Peyer's patch (tissue), 4 donors: Measurements from ENCODE around the gene FABP6. TPM values are rescaled to one million over a fixed set of nuclear protein-coding genes. Genes with fewer than 3 reads are reported as not detected.
A peak's percentile ranks its signal among the peaks of the same experiment; 100 is the strongest.

Experiments
- DNase-seq, 3 donors: peaks; one replicate each; pipeline ENCODE4 v3.0.0-alpha.2; 2017 to 2019
- H3K27ac ChIP-seq, 4 donors: fragments of 200-600 bp; sonication (generic); one replicate each; pipeline ENCODE4 v1.5.1; 2016 to 2019
- H3K27me3 ChIP-seq, 2 donors: fragments of 200-600 bp; sonication (generic); one replicate each; pipeline ENCODE4 v1.5.1; 2019
- H3K36me3 ChIP-seq, 3 donors: fragments of 200-600 bp; sonication (generic); one replicate each; pipeline ENCODE4 v1.5.1; 2016 to 2019
- H3K4me1 ChIP-seq, 4 donors: fragments of 200-600 bp; sonication (generic); one replicate each; pipeline ENCODE4 v1.5.1; 2016 to 2019
- H3K4me3 ChIP-seq, 4 donors: fragments of 200-600 bp; sonication (generic); 1 replicate in 3 of 4; 2 replicates in 1 of 4; pipeline ENCODE4 v1.5.1; 2016 to 2019; ENCODE audit warnings: mild to moderate bottlenecking in 1 of 4
- H3K9me3 ChIP-seq, 4 donors: fragments of 200-600 bp; sonication (generic); one replicate each; pipeline ENCODE4 v1.5.1; 2016 to 2019; ENCODE audit warnings: mild to moderate bottlenecking in 1 of 4
- CTCF ChIP-seq, 6 experiments: fragments of 450-650 bp in 4 of 6; fragments of 200-600 bp in 2 of 6; sonication (generic) in 1 of 6; IDR thresholded peaks; one replicate each; pipeline ENCODE4 v1.5.1; 2017 to 2019; ENCODE audit warnings: antibody characterized with exemption in 6 of 6, mild to moderate bottlenecking in 3 of 6, moderate library complexity in 1 of 6
- POLR2A ChIP-seq, 2 donors: fragments of 450-650 bp; IDR thresholded peaks; one replicate each; pipeline ENCODE4 v1.5.1; 2017; ENCODE audit warnings: antibody characterized with exemption in 2 of 2, mild to moderate bottlenecking in 2 of 2, moderate library complexity in 2 of 2
- total RNA-seq, 4 donors: library from RNA; depleted of rRNA; stranded (reverse); fragments of >200 nt; gene quantifications; one replicate each; pipeline ENCODE4 v1.1.0, GENCODE V29; 2016

Gene FABP6
- total RNA-seq, 4 donors from 2014 or later: 1,180 to 6,474 (median 2,517) TPM

- DNase-seq: no peak
- Histone ChIP-seq H3K36me3 (no peaks in the 10 kb centered on the region), H3K9me3 (no peaks in the 10 kb centered on the region), H3K27ac (no peak overlapping the region), H3K27me3 (no peaks in the 10 kb centered on the region), H3K4me3 (no peak overlapping the region), H3K4me1 (peaks cover 0 to 30% (median 5%) of the 10 kb centered on the region in 4 donors)
- TF ChIP-seq POLR2A (IDR thresholded peaks at IDR 0.05) (no peak), CTCF (IDR thresholded peaks at IDR 0.05) (no peak)
Observed at GRCh38 chr5:160266044-160266443, 36.7 kb downstream of the FABP6 start.

GRCh38 chr5:160266752-160267345 lies 37.5 kb downstream of the FABP6 start:
- no peaks in the 10 kb centered on the region for H3K27me3 ChIP-seq
- H3K4me3 ChIP-seq: no peak overlapping the region
- H3K9me3 ChIP-seq: no peaks in the 10 kb centered on the region
- H3K4me1 ChIP-seq: peaks cover 0 to 27% (median under 1%) of the 10 kb centered on the region in 4 donors
- DNase-seq: no peak
- H3K27ac ChIP-seq: no peak overlapping the region
- TF ChIP-seq CTCF (IDR thresholded peaks at IDR 0.05): peak in 2 of 6 experiments; percentile 9 to 16
- no peak for TF ChIP-seq POLR2A (IDR thresholded peaks at IDR 0.05)
- no peaks in the 10 kb centered on the region for H3K36me3 ChIP-seq

- no peaks in the 10 kb centered on the region for H3K27me3 ChIP-seq
- H3K36me3 ChIP-seq: no peaks in the 10 kb centered on the region
- no peak for DNase-seq
- H3K4me1 ChIP-seq: peaks cover 0 to 14% (median 0%) of the 10 kb centered on the region in 4 donors
- H3K4me3 ChIP-seq: no peak overlapping the region
- H3K27ac ChIP-seq: peak overlapping the region in 1 of 4 donors; percentile 22
- H3K9me3 ChIP-seq: no peaks in the 10 kb centered on the region
- TF ChIP-seq POLR2A (IDR thresholded peaks at IDR 0.05) (no peak), CTCF (IDR thresholded peaks at IDR 0.05) (no peak)
Observed at GRCh38 chr5:160268121-160268520, 38.8 kb downstream of the FABP6 start.

- Histone ChIP-seq H3K27me3 (no peaks in the 10 kb centered on the region), H3K4me3 (no peak overlapping the region), H3K4me1 (peaks cover 0 to 12% (median 0%) of the 10 kb centered on the region in 4 donors), H3K9me3 (no peaks in the 10 kb centered on the region), H3K27ac (peak overlapping the region in 1 of 4 donors; percentile 22), H3K36me3 (no peaks in the 10 kb centered on the region)
- DNase-seq: peak in 2 of 3 donors; percentile 30 to 80
- TF ChIP-seq POLR2A (IDR thresholded peaks at IDR 0.05): no peak
- no peak for TF ChIP-seq CTCF (IDR thresholded peaks at IDR 0.05)
Observed at GRCh38 chr5:160269017-160269416, 39.7 kb downstream of the FABP6 start.

GRCh38 chr5:160270704-160271103 lies 41.4 kb downstream of the FABP6 start:
- no peaks in the 10 kb centered on the region for H3K27me3 ChIP-seq
- peaks cover 0 to 21% (median 0%) of the 10 kb centered on the region in 4 donors for H3K4me1 ChIP-seq
- H3K27ac ChIP-seq: peak overlapping the region in 1 of 4 donors; percentile 43
- H3K9me3 ChIP-seq: no peaks in the 10 kb centered on the region
- H3K4me3 ChIP-seq: no peak overlapping the region
- no peaks in the 10 kb centered on the region for H3K36me3 ChIP-seq
- TF ChIP-seq CTCF (IDR thresholded peaks at IDR 0.05) (no peak), POLR2A (IDR thresholded peaks at IDR 0.05) (no peak)
- no peak for DNase-seq
